ENCODE data around the gene AGRP.

Gene AGRP

GRCh38 chr16:67528870-67529581 is 45.7 kb upstream of the AGRP start:
- Histone ChIP-seq H3K9ac (peak overlapping the region; percentile 79), H3K9me3 (ENCODE audit: control insufficient read depth, low read length) (no peaks in the 10 kb centered on the region), H3K4me1 (peaks cover 12% of the 10 kb centered on the region), H2AFZ (peak overlapping the region; percentile 82), H3K27ac (peak overlapping the region; percentile 54), H3K36me3 (ENCODE audit: control insufficient read depth, insufficient read depth, low read length) (no peaks in the 10 kb centered on the region), H3K27me3 (ENCODE audit: control insufficient read depth, insufficient read depth, low read length) (no peaks in the 10 kb centered on the region), H3K4me3 (ENCODE audit: low read depth, low read length) (peak overlapping the region; percentile 76), H3K79me2 (peaks cover 33% of the 10 kb centered on the region), H3K4me2 (ENCODE audit: low read length) (peak overlapping the region; percentile 98)
- TF ChIP-seq, protein P1, sequence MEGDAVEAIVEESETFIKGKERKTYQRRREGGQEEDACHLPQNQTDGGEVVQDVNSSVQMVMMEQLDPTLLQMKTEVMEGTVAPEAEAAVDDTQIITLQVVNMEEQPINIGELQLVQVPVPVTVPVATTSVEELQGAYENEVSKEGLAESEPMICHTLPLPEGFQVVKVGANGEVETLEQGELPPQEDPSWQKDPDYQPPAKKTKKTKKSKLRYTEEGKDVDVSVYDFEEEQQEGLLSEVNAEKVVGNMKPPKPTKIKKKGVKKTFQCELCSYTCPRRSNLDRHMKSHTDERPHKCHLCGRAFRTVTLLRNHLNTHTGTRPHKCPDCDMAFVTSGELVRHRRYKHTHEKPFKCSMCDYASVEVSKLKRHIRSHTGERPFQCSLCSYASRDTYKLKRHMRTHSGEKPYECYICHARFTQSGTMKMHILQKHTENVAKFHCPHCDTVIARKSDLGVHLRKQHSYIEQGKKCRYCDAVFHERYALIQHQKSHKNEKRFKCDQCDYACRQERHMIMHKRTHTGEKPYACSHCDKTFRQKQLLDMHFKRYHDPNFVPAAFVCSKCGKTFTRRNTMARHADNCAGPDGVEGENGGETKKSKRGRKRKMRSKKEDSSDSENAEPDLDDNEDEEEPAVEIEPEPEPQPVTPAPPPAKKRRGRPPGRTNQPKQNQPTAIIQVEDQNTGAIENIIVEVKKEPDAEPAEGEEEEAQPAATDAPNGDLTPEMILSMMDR (IDR thresholded peaks at IDR 0.05) = no peak

GRCh38 chr16:67528222-67528869 is 45.0 kb upstream of the AGRP start, which contains the start of gene RIPOR1:
Gene RIPOR1 (plus strand): TSS chr16:67528829. CDS start chr16:67538447, 9,618 bp downstream.
- peak within 1 kb of the TSS; percentile 54 for H3K27ac ChIP-seq
- peaks cover 12% of the 10 kb centered on the region for H3K4me1 ChIP-seq
- H3K27me3 ChIP-seq (ENCODE audit: control insufficient read depth, insufficient read depth, low read length) = no peaks in the 10 kb centered on the region
- no peaks in the 10 kb centered on the region for H3K9me3 ChIP-seq (ENCODE audit: control insufficient read depth, low read length)
- H3K9ac ChIP-seq = peak within 1 kb of the TSS; percentile 79
- TF ChIP-seq, protein P1 (IDR thresholded peaks at IDR 0.05) = no peak
- H3K4me3 ChIP-seq (ENCODE audit: low read depth, low read length) = peak within 1 kb of the TSS; percentile 76
- peaks cover 32% of the 10 kb centered on the region for H3K79me2 ChIP-seq
- no peaks in the 10 kb centered on the region for H3K36me3 ChIP-seq (ENCODE audit: control insufficient read depth, insufficient read depth, low read length)
- H2AFZ ChIP-seq = peak within 1 kb of the TSS; percentile 82
- H3K4me2 ChIP-seq (ENCODE audit: low read length) = peak within 1 kb of the TSS; percentile 98

GRCh38 chr16:67526149-67526791 is 42.9 kb upstream of the AGRP start:
- no peak overlapping the region for H3K4me3 ChIP-seq (ENCODE audit: low read depth, low read length)
- H3K27me3 ChIP-seq (ENCODE audit: control insufficient read depth, insufficient read depth, low read length) = no peaks in the 10 kb centered on the region
- H3K79me2 ChIP-seq = peaks cover 13% of the 10 kb centered on the region
- H2AFZ ChIP-seq = no peak overlapping the region
- H3K36me3 ChIP-seq (ENCODE audit: control insufficient read depth, insufficient read depth, low read length) = no peaks in the 10 kb centered on the region
- H3K4me1 ChIP-seq = peaks cover 13% of the 10 kb centered on the region
- H3K27ac ChIP-seq = no peak overlapping the region
- H3K9me3 ChIP-seq (ENCODE audit: control insufficient read depth, low read length) = no peaks in the 10 kb centered on the region
- no peak overlapping the region for H3K9ac ChIP-seq
- H3K4me2 ChIP-seq (ENCODE audit: low read length) = no peak overlapping the region
- TF ChIP-seq, protein P1 (IDR thresholded peaks at IDR 0.05) = no peak

GRCh38 chr16:67525176-67525860 is 42.0 kb upstream of the AGRP start:
- Histone ChIP-seq H3K9ac (no peak overlapping the region), H3K27me3 (ENCODE audit: control insufficient read depth, insufficient read depth, low read length) (no peaks in the 10 kb centered on the region), H3K4me1 (peaks cover 4% of the 10 kb centered on the region), H3K36me3 (ENCODE audit: control insufficient read depth, insufficient read depth, low read length) (no peaks in the 10 kb centered on the region), H3K79me2 (peaks cover 4% of the 10 kb centered on the region), H3K27ac (no peak overlapping the region), H3K4me3 (ENCODE audit: low read depth, low read length) (no peak overlapping the region), H2AFZ (no peak overlapping the region), H3K9me3 (ENCODE audit: control insufficient read depth, low read length) (no peaks in the 10 kb centered on the region), H3K4me2 (ENCODE audit: low read length) (no peak overlapping the region)
- TF ChIP-seq, protein P1 (IDR thresholded peaks at IDR 0.05) = no peak

Data from parathyroid adenoma (tissue), 2 donors.